CD8-positive, alpha-beta memory T cell (primary cell): Measurements from ENCODE around the gene TNFRSF25. TPM values are rescaled to one million over a fixed set of nuclear protein-coding genes. Genes with fewer than 3 reads are reported as not detected.

ENCODE experiments used
- polyA plus RNA-seq: library from polyadenylated mRNA; unstranded; fragments of 300-500 nt; fragmentation: Illumina TruSeq; gene quantifications from one replicate; pipeline ENCODE4 v1.2.3, GENCODE V29; 2021
- total RNA-seq, 2 experiments: library from RNA; stranded (reverse); gene quantifications; one replicate each; pipeline ENCODE4 v1.2.3, GENCODE V29; 2021

TNFRSF25 gene
- total and polyA plus RNA-seq, 3 experiments from 2014 or later: 30.0 to 100 (median 90.8) TPM

Other genes with a start within 250 kb of the TNFRSF25 start
- gene ICMT, start 230.2 kb downstream of the TNFRSF25 start, total RNA-seq: 10 to 100 TPM; 79.1 to 79.4 TPM
- 24.4 TPM for gene ICMT, start 230.2 kb downstream of the TNFRSF25 start, polyA plus RNA-seq
- gene HES3, start 222.0 kb downstream of the TNFRSF25 start, total RNA-seq: not detected
- not detected for gene HES3, start 222.0 kb downstream of the TNFRSF25 start, polyA plus RNA-seq
- under 1 TPM; 0.50 to 0.66 TPM for gene GPR153, start 205.1 kb downstream of the TNFRSF25 start, total RNA-seq
- 0.39 TPM for gene GPR153, start 205.1 kb downstream of the TNFRSF25 start, polyA plus RNA-seq
- gene ACOT7, start 72.4 kb downstream of the TNFRSF25 start, total RNA-seq: 100 to 1,000 TPM; 109 TPM
- gene ACOT7, start 72.4 kb downstream of the TNFRSF25 start, polyA plus RNA-seq: 10.0 TPM
- under 1 TPM; 0.18 to 0.35 TPM for gene HES2, start 46.3 kb downstream of the TNFRSF25 start, total RNA-seq
- not detected for gene HES2, start 46.3 kb downstream of the TNFRSF25 start, polyA plus RNA-seq
- under 1 TPM; 0.28 to 0.60 TPM for gene ESPN, start 41.4 kb downstream of the TNFRSF25 start, total RNA-seq
- 0.48 TPM for gene ESPN, start 41.4 kb downstream of the TNFRSF25 start, polyA plus RNA-seq
- gene PLEKHG5, start 25.5 kb upstream of the TNFRSF25 start, total RNA-seq: 1 to 10 TPM; 2.2 to 2.6 TPM
- gene PLEKHG5, start 25.5 kb upstream of the TNFRSF25 start, polyA plus RNA-seq: 1.0 TPM
- 10 to 100 TPM; 55.8 to 57.8 TPM for gene NOL9, start 88.3 kb upstream of the TNFRSF25 start, total RNA-seq
- 18.2 TPM for gene NOL9, start 88.3 kb upstream of the TNFRSF25 start, polyA plus RNA-seq
- not detected for gene TAS1R1, start 89.1 kb upstream of the TNFRSF25 start, total RNA-seq
- not detected for gene TAS1R1, start 89.1 kb upstream of the TNFRSF25 start, polyA plus RNA-seq
- gene ZBTB48, start 113.8 kb upstream of the TNFRSF25 start, total RNA-seq: 10 to 100 TPM; 25.0 to 31.7 TPM
- gene ZBTB48, start 113.8 kb upstream of the TNFRSF25 start, polyA plus RNA-seq: 24.1 TPM
- 10 to 100 TPM; 36.4 to 37.3 TPM for gene KLHL21, start 136.7 kb upstream of the TNFRSF25 start, total RNA-seq
- 31.6 TPM for gene KLHL21, start 136.7 kb upstream of the TNFRSF25 start, polyA plus RNA-seq
- gene PHF13, start 147.6 kb upstream of the TNFRSF25 start, total RNA-seq: 10 to 100 TPM; 12.5 to 14.0 TPM
- gene PHF13, start 147.6 kb upstream of the TNFRSF25 start, polyA plus RNA-seq: 4.9 TPM
- 10 to 100 TPM; 18.3 to 20.6 TPM for gene THAP3, start 158.7 kb upstream of the TNFRSF25 start, total RNA-seq
- gene THAP3, start 158.7 kb upstream of the TNFRSF25 start, polyA plus RNA-seq: 24.0 TPM
- gene DNAJC11, start 235.6 kb upstream of the TNFRSF25 start, total RNA-seq: 10 to 100 TPM; 79.2 to 80.4 TPM
- 22.7 TPM for gene DNAJC11, start 235.6 kb upstream of the TNFRSF25 start, polyA plus RNA-seq